CD4-positive, alpha-beta T cell (primary cell): ENCODE data around the gene ARHGAP42. TPM values are rescaled to one million over a fixed set of nuclear protein-coding genes. Genes with fewer than 3 reads are reported as not detected.

Source experiments
- ATAC-seq: fragments of 200-7000 bp; cut with Tn5 transposase; one replicate; pipeline ENCODE4 v1.10.0; 2022; ENCODE audit warnings: mild to moderate bottlenecking; ENCODE audit not compliant: poor library complexity
- CTCF ChIA-PET: fragments of 350-600 bp; sonication (Branson Sonifier 250); formaldehyde crosslinking; loops from one replicate; lab custom pipeline; 2021; ENCODE audit warnings: antibody characterized with exemption, inconsistent platforms; lab: Charles Lee
- POLR2A ChIA-PET: fragments of 350-600 bp; sonication (Branson Sonifier 250); formaldehyde crosslinking; loops from one replicate; lab custom pipeline; 2021; ENCODE audit warnings: antibody characterized with exemption, inconsistent platforms; lab: Charles Lee
- DNase-seq, 14 experiments: peaks; one replicate each; pipeline ENCODE4 v3.0.0-alpha.2; 2013 to 2020; ENCODE audit warnings: mixed read lengths in 2 of 14
- H3K27ac ChIP-seq, 2 donors: one replicate each; pipeline versions ENCODE4 v1.5.1 to v1.7.0; 2013; ENCODE audit warnings: low read length in 2 of 2, low read depth in 1 of 2, mild to moderate bottlenecking in 1 of 2
- H3K27me3 ChIP-seq, 2 experiments: 1 replicate in 1 of 2; 2 replicates in 1 of 2; pipeline versions ENCODE4 v1.6.1 to v1.7.0; 2013; ENCODE audit warnings: low read length in 2 of 2, control low read depth in 1 of 2, mild to moderate bottlenecking in 1 of 2, moderate library complexity in 1 of 2; ENCODE audit not compliant: insufficient read depth in 2 of 2, control insufficient read depth in 1 of 2
- H3K36me3 ChIP-seq: one replicate; pipeline ENCODE4 v1.6.1; 2013; ENCODE audit warnings: low read length, control low read depth; ENCODE audit not compliant: insufficient read depth
- H3K4me1 ChIP-seq: one replicate; pipeline ENCODE4 v1.6.1; 2013; ENCODE audit warnings: low read length, control low read depth; ENCODE audit not compliant: insufficient read depth
- H3K4me3 ChIP-seq: one replicate; pipeline ENCODE4 v1.5.1; 2013; ENCODE audit warnings: mild to moderate bottlenecking, low read length, moderate library complexity
- H3K9me3 ChIP-seq, 2 experiments: 1 replicate in 1 of 2; 2 replicates in 1 of 2; pipeline versions ENCODE4 v1.6.1 to v1.7.0; 2013; ENCODE audit warnings: low read length in 2 of 2, mild to moderate bottlenecking in 2 of 2, control low read depth in 1 of 2, moderate library complexity in 1 of 2; ENCODE audit not compliant: control insufficient read depth in 1 of 2, insufficient read depth in 1 of 2
- H3K27ac Mint-ChIP-seq: one replicate; pipeline ENCODE4 v1.8.0; 2020; ENCODE audit warnings: mixed read lengths
- H3K27me3 Mint-ChIP-seq: one replicate; pipeline ENCODE4 v1.8.0; 2021; ENCODE audit warnings: mixed read lengths
- H3K36me3 Mint-ChIP-seq: one replicate; pipeline ENCODE4 v1.8.0; 2021; ENCODE audit warnings: low read depth, mixed read lengths
- H3K4me1 Mint-ChIP-seq: one replicate; pipeline ENCODE4 v1.8.0; 2021; ENCODE audit warnings: low read depth, mixed read lengths
- H3K4me3 Mint-ChIP-seq: one replicate; pipeline ENCODE4 v1.8.0; 2020; ENCODE audit warnings: mild to moderate bottlenecking, mixed read lengths
- H3K9me3 Mint-ChIP-seq: one replicate; pipeline ENCODE4 v1.8.0; 2020; ENCODE audit warnings: mixed read lengths
- CTCF ChIP-seq: fragments of 200-600 bp; IDR thresholded peaks from one replicate; pipeline ENCODE4 v1.8.0; 2022; ENCODE audit warnings: antibody characterized with exemption, mild to moderate bottlenecking
- intact Hi-C, 2 experiments: fragments of 100-400 bp; cut with DNase I in 1 of 2; cut with micrococcal nuclease in 1 of 2; formaldehyde crosslinking; loops; one replicate each; pipeline versions ENCODE4 v1.15.1 to v1.9.0; 2023 to 2025; cut with DNase I, micrococcal nuclease
- total RNA-seq, 174 experiments: library from RNA in 2 of 174; stranded (reverse) in 2 of 174; gene quantifications; one replicate each; pipeline ENCODE4 v1.2.3 and lab custom pipeline; 2021 to 2026

ARHGAP42 gene
- total RNA-seq, 2 experiments from 2014 or later = not detected

GRCh38 chr11:100641456-100641855 is 45.6 kb upstream of the ARHGAP42 start:
- CTCF ChIA-PET = no interaction called here
- Mint-ChIP-seq H3K4me3 (no peak overlapping the region), H3K27me3 (no peaks in the 10 kb centered on the region), H3K27ac (no peak overlapping the region), H3K4me1 (no peaks in the 10 kb centered on the region), H3K36me3 (no peaks in the 10 kb centered on the region), H3K9me3 (peaks cover under 1% of the 10 kb centered on the region)
- no peak for TF ChIP-seq CTCF
- POLR2A ChIA-PET = no interaction called here
- no peaks in the 10 kb centered on the region for H3K36me3 ChIP-seq
- H3K9me3 ChIP-seq = peaks cover 0 to 8% of the 10 kb centered on the region in 2 experiments
- DNase-seq (no peak), ATAC-seq (no peak)
- H3K4me1 ChIP-seq = no peaks in the 10 kb centered on the region
- H3K27me3 ChIP-seq = no peaks in the 10 kb centered on the region
- no peak overlapping the region for H3K4me3 ChIP-seq
- no peak overlapping the region for H3K27ac ChIP-seq
- intact Hi-C loops = no loop called here

- Mint-ChIP-seq H3K27ac (no peak overlapping the region), H3K4me3 (no peak overlapping the region), H3K27me3 (no peaks in the 10 kb centered on the region), H3K4me1 (no peaks in the 10 kb centered on the region), H3K9me3 (peaks cover 6% of the 10 kb centered on the region), H3K36me3 (no peaks in the 10 kb centered on the region)
- H3K27ac ChIP-seq = no peak overlapping the region
- H3K27me3 ChIP-seq = no peaks in the 10 kb centered on the region
- no peaks in the 10 kb centered on the region for H3K4me1 ChIP-seq
- no peaks in the 10 kb centered on the region for H3K36me3 ChIP-seq
- no peak for TF ChIP-seq CTCF
- no peak for DNase-seq
- CTCF ChIA-PET = no interaction called here
- POLR2A ChIA-PET = no interaction called here
- intact Hi-C loops = no loop called here
- no peak overlapping the region for H3K4me3 ChIP-seq
- ATAC-seq = no peak
- H3K9me3 ChIP-seq = peaks cover 0 to 4% of the 10 kb centered on the region in 2 experiments
Observed at GRCh38 chr11:100646545-100646944, 40.5 kb upstream of the ARHGAP42 start.

- Mint-ChIP-seq H3K4me3 (no peak overlapping the region), H3K4me1 (no peaks in the 10 kb centered on the region), H3K27ac (no peak overlapping the region), H3K27me3 (no peaks in the 10 kb centered on the region), H3K36me3 (no peaks in the 10 kb centered on the region), H3K9me3 (peaks cover 18% of the 10 kb centered on the region)
- intact Hi-C loops = no loop called here
- CTCF ChIA-PET = no interaction called here
- DNase-seq (no peak), ATAC-seq (no peak)
- peaks cover 0 to 4% of the 10 kb centered on the region in 2 experiments for H3K9me3 ChIP-seq
- no peak overlapping the region for H3K4me3 ChIP-seq
- H3K36me3 ChIP-seq = no peaks in the 10 kb centered on the region
- H3K27me3 ChIP-seq = no peaks in the 10 kb centered on the region
- POLR2A ChIA-PET = no interaction called here
- no peak for TF ChIP-seq CTCF
- H3K27ac ChIP-seq = no peak overlapping the region
- H3K4me1 ChIP-seq = no peaks in the 10 kb centered on the region
Observed at GRCh38 chr11:100647861-100648260, 39.2 kb upstream of the ARHGAP42 start.
